LNCAP (cell line): ENCODE data around the gene DNASE1L2.

ENCODE experiments used
- TF ChIP-seq, protein P1 (sequence below): fragments of 450-650 bp; IDR thresholded peaks from 2 replicates; pipeline ENCODE4 v1.5.1; 2017; ENCODE audit warnings: mild to moderate bottlenecking

DNASE1L2 gene, protein sequence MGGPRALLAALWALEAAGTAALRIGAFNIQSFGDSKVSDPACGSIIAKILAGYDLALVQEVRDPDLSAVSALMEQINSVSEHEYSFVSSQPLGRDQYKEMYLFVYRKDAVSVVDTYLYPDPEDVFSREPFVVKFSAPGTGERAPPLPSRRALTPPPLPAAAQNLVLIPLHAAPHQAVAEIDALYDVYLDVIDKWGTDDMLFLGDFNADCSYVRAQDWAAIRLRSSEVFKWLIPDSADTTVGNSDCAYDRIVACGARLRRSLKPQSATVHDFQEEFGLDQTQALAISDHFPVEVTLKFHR

DNA sequence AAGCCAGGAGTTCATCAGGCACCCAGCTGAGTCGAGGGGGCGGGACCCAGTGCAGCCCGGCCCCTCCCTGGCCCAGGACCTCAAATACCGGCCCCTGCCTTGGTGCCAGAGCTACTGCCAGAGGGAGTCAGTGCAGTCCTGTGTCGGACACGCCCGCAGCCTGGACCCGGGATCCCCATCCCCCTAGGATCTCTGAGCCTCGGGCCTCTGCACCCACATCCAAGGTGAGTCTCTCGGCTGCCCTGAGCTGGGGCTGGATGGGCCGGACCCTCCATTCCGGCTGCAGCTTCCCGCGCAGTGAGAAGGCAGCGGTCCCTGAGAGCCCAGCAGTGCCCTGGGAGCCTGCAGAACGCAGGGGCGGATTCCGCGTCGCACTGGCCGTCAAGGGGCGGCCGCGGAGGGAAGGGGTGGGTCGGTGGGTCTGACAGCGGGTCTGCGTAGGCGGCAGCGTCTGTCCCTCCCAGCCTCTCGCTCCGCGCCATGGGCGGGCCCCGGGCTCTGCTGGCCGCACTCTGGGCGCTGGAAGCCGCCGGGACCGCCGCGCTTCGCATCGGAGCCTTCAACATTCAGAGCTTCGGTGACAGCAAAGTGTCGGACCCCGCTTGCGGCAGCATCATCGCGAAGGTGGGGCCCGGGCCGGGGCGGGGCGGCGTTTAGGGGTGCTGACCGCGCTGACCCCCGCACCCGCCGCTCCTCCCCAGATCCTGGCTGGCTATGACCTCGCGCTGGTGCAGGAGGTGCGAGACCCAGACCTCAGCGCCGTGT is at the start of gene DNASE1L2:
Gene DNASE1L2 (plus strand): TSS at position 108 of the 765 bp plus-strand sequence. CDS start 373 bp downstream, at position 481.
- TF ChIP-seq, protein P1, sequence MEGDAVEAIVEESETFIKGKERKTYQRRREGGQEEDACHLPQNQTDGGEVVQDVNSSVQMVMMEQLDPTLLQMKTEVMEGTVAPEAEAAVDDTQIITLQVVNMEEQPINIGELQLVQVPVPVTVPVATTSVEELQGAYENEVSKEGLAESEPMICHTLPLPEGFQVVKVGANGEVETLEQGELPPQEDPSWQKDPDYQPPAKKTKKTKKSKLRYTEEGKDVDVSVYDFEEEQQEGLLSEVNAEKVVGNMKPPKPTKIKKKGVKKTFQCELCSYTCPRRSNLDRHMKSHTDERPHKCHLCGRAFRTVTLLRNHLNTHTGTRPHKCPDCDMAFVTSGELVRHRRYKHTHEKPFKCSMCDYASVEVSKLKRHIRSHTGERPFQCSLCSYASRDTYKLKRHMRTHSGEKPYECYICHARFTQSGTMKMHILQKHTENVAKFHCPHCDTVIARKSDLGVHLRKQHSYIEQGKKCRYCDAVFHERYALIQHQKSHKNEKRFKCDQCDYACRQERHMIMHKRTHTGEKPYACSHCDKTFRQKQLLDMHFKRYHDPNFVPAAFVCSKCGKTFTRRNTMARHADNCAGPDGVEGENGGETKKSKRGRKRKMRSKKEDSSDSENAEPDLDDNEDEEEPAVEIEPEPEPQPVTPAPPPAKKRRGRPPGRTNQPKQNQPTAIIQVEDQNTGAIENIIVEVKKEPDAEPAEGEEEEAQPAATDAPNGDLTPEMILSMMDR: no peak

DNA sequence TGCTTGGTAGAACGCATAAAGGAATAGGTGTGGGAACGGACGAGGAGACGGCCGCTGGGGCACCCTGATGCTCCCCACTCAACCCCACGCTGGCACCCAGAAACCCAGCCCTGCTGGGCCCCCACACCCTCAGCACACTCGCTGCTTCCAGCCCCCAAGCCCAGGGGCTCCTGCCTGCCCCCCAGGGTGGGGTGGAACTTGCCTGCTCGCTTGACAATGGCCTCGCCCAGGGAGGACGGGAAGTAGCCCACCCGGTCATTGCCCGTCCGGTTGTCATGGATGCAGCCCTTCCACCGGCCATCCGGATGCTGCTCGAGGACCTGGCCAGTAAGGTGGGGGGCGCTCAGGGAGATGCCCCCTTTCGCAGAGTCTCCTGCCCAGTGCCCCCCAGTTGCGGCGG is 49.7 kb upstream of the DNASE1L2 start:
- TF ChIP-seq, protein P1: no peak

DNA sequence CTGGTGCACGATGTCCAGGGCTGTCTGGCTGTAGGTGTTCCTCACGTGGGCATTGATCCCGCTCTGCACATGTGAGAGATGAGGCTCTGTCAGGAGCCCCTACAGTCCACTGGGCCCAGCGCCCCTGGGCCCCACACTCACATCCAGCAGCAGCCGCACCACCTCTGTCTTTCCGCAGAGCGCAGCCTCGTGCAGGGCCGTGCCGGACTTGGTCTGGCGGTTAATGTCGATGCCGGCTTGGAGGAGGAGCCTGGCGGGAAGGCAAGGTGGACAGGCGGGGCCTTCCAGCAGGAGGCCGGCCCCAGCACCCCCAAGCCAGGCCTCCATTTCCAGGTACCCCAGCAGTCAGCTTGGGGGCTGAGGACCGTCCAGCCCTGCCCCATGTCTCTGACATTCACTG is 49.0 kb upstream of the DNASE1L2 start:
- TF ChIP-seq, protein P1: no peak

DNA sequence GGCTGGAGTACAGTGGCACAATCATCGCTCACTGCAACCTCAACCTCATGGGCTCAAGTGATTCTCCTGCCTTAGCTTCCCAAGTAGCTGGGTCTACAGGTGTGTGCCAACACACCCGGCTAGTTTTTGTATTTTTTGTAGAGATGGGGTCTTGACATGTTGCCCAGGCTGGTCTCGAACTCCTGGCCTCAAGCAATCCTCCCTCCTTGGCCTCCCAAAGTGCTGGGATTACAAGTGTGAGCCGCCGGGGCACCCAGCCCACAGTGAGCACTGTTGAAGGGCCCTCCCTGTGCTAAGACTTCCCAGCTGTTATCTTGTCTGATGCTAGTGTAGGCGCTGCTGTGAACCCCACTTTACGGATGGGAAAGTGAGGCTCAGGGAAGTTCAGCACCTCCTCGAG is 47.8 kb upstream of the DNASE1L2 start:
- TF ChIP-seq, protein P1: no peak

DNA sequence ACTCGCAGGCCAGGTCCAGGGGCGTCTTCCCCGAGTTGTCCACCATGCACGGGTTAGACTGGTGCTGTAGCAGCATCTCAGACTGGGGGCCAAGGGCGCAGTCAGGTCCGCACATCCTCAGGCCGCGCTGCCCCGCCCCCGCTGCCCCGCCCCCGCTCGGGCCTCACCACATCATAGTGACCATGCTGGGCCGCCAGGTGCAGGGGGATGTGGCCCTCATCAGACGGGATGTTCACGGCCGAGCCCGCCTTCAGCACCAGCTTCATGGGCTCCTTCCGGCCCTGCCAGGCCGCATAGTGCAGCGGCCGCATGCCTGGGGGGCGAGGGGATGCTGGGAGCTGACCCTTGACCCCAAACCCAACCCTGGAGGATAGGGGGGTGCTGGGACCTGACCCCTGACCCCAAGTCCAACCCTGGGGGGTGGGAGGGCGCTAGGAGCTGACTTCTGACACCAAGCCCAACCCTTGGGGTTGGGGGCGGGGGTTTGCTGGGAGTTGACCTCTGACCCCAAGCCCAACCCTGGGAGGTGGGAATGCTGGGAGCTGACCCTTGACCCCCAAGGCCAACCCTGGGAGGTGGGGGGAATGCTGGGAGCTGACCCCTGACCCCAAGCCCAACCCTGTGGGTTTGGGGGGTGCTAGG is 46.9 kb upstream of the DNASE1L2 start:
- TF ChIP-seq, protein P1: no peak

DNA sequence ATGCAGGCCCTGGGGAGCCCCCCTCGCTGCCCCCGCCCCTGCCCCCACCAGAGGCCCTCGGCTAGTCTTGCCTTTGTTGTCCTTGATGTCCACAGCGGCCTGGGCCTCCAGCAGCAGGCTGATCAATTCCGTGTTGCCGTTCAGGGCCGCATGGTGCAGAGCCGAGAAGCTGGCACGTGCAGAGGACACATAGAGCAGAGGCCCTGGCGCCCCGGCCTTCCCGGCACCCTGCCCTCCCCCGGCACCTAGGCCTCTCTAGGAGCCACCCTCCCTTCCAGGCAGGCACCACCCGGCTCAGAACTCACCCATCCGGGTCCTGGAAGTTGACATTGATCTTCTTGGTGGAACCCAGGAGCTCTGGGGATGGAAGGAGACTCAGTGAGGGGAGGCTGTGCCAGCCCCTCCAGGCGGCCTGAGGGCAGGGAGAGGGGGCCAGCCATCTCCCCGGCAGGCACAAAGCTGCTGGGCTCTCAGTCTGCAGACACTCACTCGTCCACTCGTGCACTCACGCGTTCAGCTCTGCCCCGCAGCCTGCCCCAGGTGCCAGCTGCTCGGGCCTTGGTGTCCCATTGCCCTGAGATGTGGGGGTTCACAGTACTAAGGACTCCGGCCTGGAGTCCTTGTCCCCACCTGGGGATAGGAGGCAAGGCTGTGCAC is 46.1 kb upstream of the DNASE1L2 start:
- TF ChIP-seq, protein P1: no peak

DNA sequence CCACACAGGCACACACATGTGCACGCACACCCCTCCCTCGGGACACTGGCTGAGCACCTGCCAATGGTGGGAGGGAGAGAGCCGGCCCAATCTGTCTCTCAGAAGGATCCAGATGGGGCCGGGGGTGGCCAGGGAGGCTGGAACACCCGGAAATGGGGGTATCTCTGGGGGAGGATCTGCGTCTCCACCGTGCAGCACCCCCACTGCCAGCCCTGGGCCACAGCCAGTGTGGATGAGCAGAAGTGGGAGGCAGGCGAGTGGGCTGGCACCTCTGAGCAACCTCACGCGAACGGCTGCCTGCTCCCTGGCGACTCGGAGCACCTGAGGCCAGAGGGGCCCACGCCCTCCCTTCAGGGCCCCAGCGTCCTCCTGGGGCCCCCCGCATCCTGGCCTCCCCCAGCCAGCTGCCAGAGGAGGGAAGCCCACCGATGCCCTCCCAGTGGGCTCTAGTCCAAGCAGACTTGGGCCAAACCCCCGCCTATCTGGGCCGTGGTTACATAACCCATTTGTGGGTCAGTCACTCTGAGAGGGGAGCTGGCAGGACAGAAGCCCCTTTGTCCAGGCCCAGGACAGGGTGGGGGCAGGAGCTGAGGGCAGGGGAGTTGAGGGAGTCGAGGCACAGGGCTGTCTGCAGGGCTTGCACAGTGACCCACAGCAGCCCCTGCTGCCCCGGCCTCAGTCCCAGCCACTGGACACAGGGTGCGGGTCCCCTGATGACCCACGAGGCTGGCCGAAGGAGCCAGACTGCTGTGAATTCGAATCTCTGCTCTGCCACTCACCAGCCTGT is 45.4 kb upstream of the DNASE1L2 start:
- TF ChIP-seq, protein P1: no peak
